K562 (cell line): ENCODE data around the gene FAM184B. TPM values are rescaled to one million over a fixed set of nuclear protein-coding genes. Genes with fewer than 3 reads are reported as not detected.

ENCODE experiments used
- ATAC-seq: fragments of 200-7000 bp; cut with Tn5 transposase; 3 replicates; pipeline ENCODE4 v1.9.1; 2020; ENCODE audit warnings: moderate library complexity
- BruUV-seq: library from RNA; stranded (reverse); fragments of 400-500 nt; replicated peaks from 2 replicates; lab custom pipeline; 2021; lab: Mats Ljungman, UMichigan
- CTCF ChIA-PET: fragments of 300-600 bp; formaldehyde crosslinking; extraction: SDS; loops from one replicate; lab custom pipeline; 2021; ENCODE audit warnings: low intra/inter-chr PET ratio; lab: Yijun Ruan, JAX
- POLR2A ChIA-PET: fragments of 300-600, 350-650 bp; sonication (Branson Sonifier 250); formaldehyde crosslinking; extraction: SDS; loops from one replicate; lab custom pipeline; 2021; ENCODE audit warnings: antibody characterized with exemption, inconsistent platforms; lab: Yijun Ruan, JAX
- DNase-seq, 4 experiments: peaks; one replicate each; pipeline versions ENCODE4 v3.0.0 to v3.0.0-alpha.2; 2011 to 2018; ENCODE audit warnings: low spot score in 3 of 4, mixed read lengths in 3 of 4; ENCODE audit errors: extremely low read depth in 1 of 4
- FAIRE-seq: peaks from 2 replicates; lab custom pipeline; 2011; peaks lifted over from hg19 to GRCh38; lab: Jason Lieb, UNC
- H2AFZ ChIP-seq: 2 replicates; pipeline ENCODE4 v1.6.0; 2011; ENCODE audit warnings: low read depth, low read length, control low read depth, inconsistent platforms
- H3K27ac ChIP-seq: fragments of 200-600 bp; 3 replicates; pipeline ENCODE4 v1.8.0; 2011; ENCODE audit warnings: low read depth, mild to moderate bottlenecking, control low read depth, inconsistent platforms, low read length, moderate library complexity, mixed read lengths; ENCODE audit errors: extremely low read depth
- H3K27me3 ChIP-seq, 2 experiments: fragments of 300-600 bp in 1 of 2; 2 replicates in 1 of 2; 3 replicates in 1 of 2; pipeline versions ENCODE4 v1.6.0 to v1.8.0; 2011; ENCODE audit warnings: inconsistent platforms in 2 of 2, low read length in 2 of 2, mild to moderate bottlenecking in 1 of 2, mixed read lengths in 1 of 2, moderate library complexity in 1 of 2; ENCODE audit not compliant: control insufficient read depth in 2 of 2, insufficient read depth in 2 of 2
- H3K36me3 ChIP-seq: fragments of 300-600 bp; 3 replicates; pipeline ENCODE4 v1.8.0; 2011; ENCODE audit warnings: mild to moderate bottlenecking, low read length, inconsistent platforms; ENCODE audit not compliant: control insufficient read depth, insufficient read depth
- H3K4me1 ChIP-seq, 2 experiments: fragments of 200-600 bp in 1 of 2; replicated peaks in 1 of 2; 2 replicates in 1 of 2; 3 replicates in 1 of 2; pipeline versions ENCODE4 v1.5.1 to v1.8.0; 2011; ENCODE audit warnings: inconsistent platforms in 2 of 2, low read length in 2 of 2, mild to moderate bottlenecking in 1 of 2, mixed read lengths in 1 of 2, moderate library complexity in 1 of 2; ENCODE audit not compliant: control insufficient read depth in 2 of 2, insufficient read depth in 2 of 2
- H3K4me2 ChIP-seq: 2 replicates; pipeline ENCODE4 v1.6.1; 2011; ENCODE audit warnings: low read length, control low read depth, inconsistent platforms, mixed read lengths; ENCODE audit not compliant: insufficient read depth
- H3K4me3 ChIP-seq: fragments of 200-600 bp; sonication (generic), shearing (Covaris generic); 2 replicates; pipeline ENCODE4 v1.5.1; 2016; ENCODE audit warnings: control low read depth, inconsistent platforms
- H3K79me2 ChIP-seq: fragments of 200-600 bp; 3 replicates; pipeline ENCODE4 v1.8.0; 2011; ENCODE audit warnings: low read length, inconsistent platforms; ENCODE audit not compliant: control insufficient read depth, insufficient read depth
- H3K9ac ChIP-seq, 2 experiments: 2 replicates each; pipeline versions ENCODE4 v1.6.0 to v1.6.1; 2011; ENCODE audit warnings: low read depth in 2 of 2, low read length in 2 of 2, control low read depth in 1 of 2, inconsistent platforms in 1 of 2, mild to moderate bottlenecking in 1 of 2, mixed read lengths in 1 of 2; ENCODE audit not compliant: insufficient read depth in 1 of 2
- H3K9me1 ChIP-seq: one replicate; pipeline ENCODE4 v1.6.0; 2011; ENCODE audit warnings: inconsistent platforms, mild to moderate bottlenecking, low read length, moderate library complexity; ENCODE audit not compliant: control insufficient read depth, insufficient read depth
- H3K9me3 ChIP-seq: replicated peaks from 2 replicates; pipeline ENCODE4 v1.5.1; 2011; ENCODE audit warnings: low read depth, low read length, inconsistent platforms; ENCODE audit not compliant: control insufficient read depth, insufficient read depth
- H4K20me1 ChIP-seq: replicated peaks from 2 replicates; pipeline ENCODE4 v1.6.1; 2011; ENCODE audit warnings: low read length, inconsistent platforms, mixed read lengths; ENCODE audit not compliant: control insufficient read depth, insufficient read depth
- CHD7 ChIP-seq: fragments of 200-600 bp; sonication (generic); IDR thresholded peaks from one replicate; pipeline ENCODE4 v1.6.1; 2012; ENCODE audit warnings: mild to moderate bottlenecking, low read depth, low read length, inconsistent platforms
- E2F3 ChIP-seq: fragments of 250-450 bp; sonication (Bioruptor Pico); IDR thresholded peaks from 2 replicates; pipeline ENCODE4 v1.4.0; 2020; ENCODE audit warnings: mild to moderate bottlenecking
- ELF2 ChIP-seq: fragments of 250-450 bp; sonication (Bioruptor Pico); IDR thresholded peaks from 2 replicates; pipeline ENCODE4 v1.5.0; 2021; ENCODE audit warnings: mild to moderate bottlenecking
- FOXK2 ChIP-seq, 2 experiments: fragments of 450-650 bp; IDR thresholded peaks in 1 of 2; conservative IDR thresholded peaks in 1 of 2; 2 replicates each; pipeline ENCODE4 v1.6.1; 2016; ENCODE audit warnings: low read depth in 2 of 2, mild to moderate bottlenecking in 1 of 2
- GATA2 ChIP-seq: sonication (generic); formaldehyde crosslinking; IDR thresholded peaks from 2 replicates; pipeline ENCODE4 v1.4.0; 2020; ENCODE audit warnings: mild to moderate bottlenecking, missing genetic modification reagents
- NFE2L1 ChIP-seq: fragments of 450-650 bp; IDR thresholded peaks from 2 replicates; pipeline ENCODE4 v1.6.1; 2016; ENCODE audit warnings: missing genetic modification characterization, low read depth, mild to moderate bottlenecking, missing compliant biosample characterization, moderate library complexity, borderline replicate concordance
- NUFIP1 ChIP-seq: fragments of 450-650 bp; IDR thresholded peaks from 2 replicates; pipeline ENCODE4 v1.6.1; 2018; ENCODE audit not compliant: partially characterized antibody
- ZFP91 ChIP-seq: sonication (generic); formaldehyde crosslinking; IDR thresholded peaks from 2 replicates; pipeline ENCODE4 v1.8.0; 2022; ENCODE audit warnings: mild to moderate bottlenecking, missing genetic modification reagents
- ZNF274 ChIP-seq: IDR thresholded peaks from 2 replicates; pipeline ENCODE4 v1.6.1; 2011; ENCODE audit warnings: low read depth, mild to moderate bottlenecking, low read length, moderate library complexity, borderline replicate concordance
- ZNF586 ChIP-seq: fragments of 450-650 bp; formaldehyde crosslinking; conservative IDR thresholded peaks from 2 replicates; pipeline ENCODE4 v1.4.0; 2020; ENCODE audit warnings: mild to moderate bottlenecking, moderate library complexity
- ZNF695 ChIP-seq: fragments of 450-650 bp; formaldehyde crosslinking; IDR thresholded peaks from 2 replicates; pipeline ENCODE4 v1.4.0; 2020; ENCODE audit warnings: mild to moderate bottlenecking, moderate library complexity
- WGBS: fragments of 100-300 bp; shearing (Covaris generic); methylation state at CpG from one replicate; pipeline ENCODE4 v1.1.6; 2016; ENCODE audit warnings: low coverage, mixed read lengths; ENCODE audit not compliant: insufficient coverage; ENCODE audit errors: missing lambda C conversion rate; 5-methylcytosine and 5-hydroxymethylcytosine counted together
- in situ Hi-C: fragments of 300-500 bp; cut with MboI; formaldehyde crosslinking; loops from 4 replicates; pipeline ENCODE4 v1.15.0; 2018; ENCODE audit warnings: inconsistent platforms, mixed read lengths
- intact Hi-C: fragments of 100-400 bp; cut with micrococcal nuclease; formaldehyde crosslinking; loops from 2 replicates; pipeline ENCODE4 v1.14.2; 2022
- polyA plus RNA-seq, 8 experiments: library from polyadenylated mRNA; depleted of rRNA in 4 of 8; stranded (reverse) in 5 of 8; unstranded in 3 of 8; fragments of >200 nt; fragmentation: Nextera tagmentation in 2 of 8; fragmentation: Illumina TruSeq in 1 of 8; extraction: Ambion mirVana in 2 of 8; extraction: Trizol in 1 of 8; gene quantifications; 2 replicates each; pipeline versions ENCODE4 v1.2.1 to v1.2.3, GENCODE V29; 2011 to 2014; ENCODE audit warnings: inconsistent platforms in 1 of 8, missing spikeins in 1 of 8
- total RNA-seq, 7 experiments: library from RNA; depleted of rRNA in 6 of 7; stranded (reverse); fragments of >200 nt in 6 of 7; fragmentation: Illumina TruSeq in 2 of 7; extraction: Trizol in 2 of 7; gene quantifications; 2 replicates each; pipeline versions ENCODE4 v1.2.1 to v1.2.3, GENCODE V29; 2011 to 2021; ENCODE audit warnings: low replicate concordance in 1 of 7

The FAM184B gene
- total and polyA plus RNA-seq, 9 of the 15 experiments (the other 6 are each of a cell fraction or from before 2014, with no cell fraction given) = not detected

- intact Hi-C loops = no loop called here
- Histone ChIP-seq H3K4me3 (no peak overlapping the region), H3K27me3 (peaks cover 25 to 39% of the 10 kb centered on the region in 2 experiments), H4K20me1 (no peaks in the 10 kb centered on the region), H3K9me1 (no peaks in the 10 kb centered on the region), H3K79me2 (no peaks in the 10 kb centered on the region), H3K4me2 (no peak overlapping the region), H2AFZ (no peak overlapping the region), H3K27ac (no peak overlapping the region), H3K4me1 (peaks cover 0 to 8% of the 10 kb centered on the region in 2 experiments; a peak in 1 of 5 replicates), H3K9me3 (no peaks in the 10 kb centered on the region), H3K36me3 (no peaks in the 10 kb centered on the region), H3K9ac (no peak overlapping the region)
- ATAC-seq = no peak
- BruUV-seq = no TSS peak
- in situ Hi-C loops = no loop called here
- ChIA-PET POLR2A (no interaction called here), CTCF (no interaction called here)
- no peak for DNase-seq
- 0% methylated on average over 2 of the region's 2 CpGs for WGBS
- no peak for FAIRE-seq
- TF ChIP-seq FOXK2 (conservative IDR thresholded peaks at IDR 0.05 in 1 of 2, IDR thresholded peaks at IDR 0.05 in 1 of 2; ENCODE audit: low read depth in 2 of 2) = no peak
- no peak for TF ChIP-seq ZNF274
- TF ChIP-seq NFE2L1 (tag) = no peak
- no peak for TF ChIP-seq GATA2
- no peak for TF ChIP-seq ELF2 (CRISPR knock-in tag)
- no peak for TF ChIP-seq ZNF695 (CRISPR knock-in tag)
- TF ChIP-seq ZFP91 (CRISPR knock-in tag) = no peak
- no peak for TF ChIP-seq CHD7
- no peak for TF ChIP-seq NUFIP1
- TF ChIP-seq E2F3 = no peak
- TF ChIP-seq ZNF586 (CRISPR knock-in tag) = no peak
Measured at GRCh38 chr4:17705107-17705506, 76.3 kb downstream of the FAM184B start.
